K562 (cell line): Measurements from ENCODE around the gene CDT1. TPM values are rescaled to one million over a fixed set of nuclear protein-coding genes. Genes with fewer than 3 reads are reported as not detected.

Experiments
- ATF3 ChIP-seq, 2 experiments: fragments of 450-650 bp in 1 of 2; sonication (generic) in 1 of 2; formaldehyde crosslinking in 1 of 2; IDR thresholded peaks in 1 of 2; conservative IDR thresholded peaks in 1 of 2; 2 replicates each; pipeline versions ENCODE4 v1.6.1 to v1.8.1; 2016 to 2023; ENCODE audit warnings: mild to moderate bottlenecking in 2 of 2, moderate library complexity in 2 of 2, inconsistent platforms in 1 of 2, missing genetic modification reagents in 1 of 2
- C11orf30 ChIP-seq: fragments of 450-650 bp; IDR thresholded peaks from 2 replicates; pipeline ENCODE4 v1.6.1; 2016; ENCODE audit warnings: low read depth, mild to moderate bottlenecking
- CHD1 ChIP-seq: fragments of 200-600 bp; sonication (generic); IDR thresholded peaks from one replicate; pipeline ENCODE4 v1.6.1; 2012; ENCODE audit warnings: mild to moderate bottlenecking, moderate library complexity, low read length, inconsistent platforms
- CHD7 ChIP-seq: fragments of 200-600 bp; sonication (generic); IDR thresholded peaks from one replicate; pipeline ENCODE4 v1.6.1; 2012; ENCODE audit warnings: mild to moderate bottlenecking, low read depth, low read length, inconsistent platforms
- E2F1 ChIP-seq: sonication (generic); formaldehyde crosslinking; IDR thresholded peaks from 2 replicates; pipeline ENCODE4 v1.8.1; 2023; ENCODE audit warnings: mild to moderate bottlenecking, missing genetic modification reagents, moderate library complexity
- ESRRA ChIP-seq: fragments of 450-650 bp; IDR thresholded peaks from 2 replicates; pipeline ENCODE4 v1.6.1; 2014; ENCODE audit warnings: low read depth, mild to moderate bottlenecking, moderate library complexity, borderline replicate concordance
- FOXO4 ChIP-seq: fragments of 450-650 bp; formaldehyde crosslinking; IDR thresholded peaks from 2 replicates; pipeline ENCODE4 v1.4.0; 2020; ENCODE audit warnings: mild to moderate bottlenecking, moderate library complexity
- SMAD3 ChIP-seq: fragments of 450-650 bp; formaldehyde crosslinking; conservative IDR thresholded peaks from 2 replicates; pipeline ENCODE4 v1.4.0; 2020; ENCODE audit warnings: mild to moderate bottlenecking
- ZNF444 ChIP-seq: fragments of 250-450 bp; sonication (Bioruptor Pico); IDR thresholded peaks from 2 replicates; pipeline ENCODE4 v1.4.0; 2020; ENCODE audit warnings: mild to moderate bottlenecking, moderate library complexity
- ZNF511 ChIP-seq: sonication (generic); formaldehyde crosslinking; IDR thresholded peaks from 2 replicates; pipeline ENCODE4 v1.8.0; 2022; ENCODE audit warnings: mild to moderate bottlenecking, missing genetic modification reagents
- polyA plus RNA-seq, 8 experiments: library from polyadenylated mRNA; depleted of rRNA in 4 of 8; stranded (reverse) in 5 of 8; unstranded in 3 of 8; fragments of >200 nt; fragmentation: Nextera tagmentation in 2 of 8; fragmentation: Illumina TruSeq in 1 of 8; extraction: Ambion mirVana in 2 of 8; extraction: Trizol in 1 of 8; gene quantifications; 2 replicates each; pipeline versions ENCODE4 v1.2.1 to v1.2.3, GENCODE V29; 2011 to 2014; ENCODE audit warnings: inconsistent platforms in 1 of 8, missing spikeins in 1 of 8
- total RNA-seq, 7 experiments: library from RNA; depleted of rRNA in 6 of 7; stranded (reverse); fragments of >200 nt in 6 of 7; fragmentation: Illumina TruSeq in 2 of 7; extraction: Trizol in 2 of 7; gene quantifications; 2 replicates each; pipeline versions ENCODE4 v1.2.1 to v1.2.3, GENCODE V29; 2011 to 2021; ENCODE audit warnings: low replicate concordance in 1 of 7

The CDT1 gene
- total and polyA plus RNA-seq, 9 of the 15 experiments (the other 6 are each of a cell fraction or from before 2014, with no cell fraction given): 0.92 to 178 (median 14.2) TPM

- peak; percentile 91 for TF ChIP-seq CHD1
- no peak for TF ChIP-seq FOXO4 (CRISPR knock-in tag)
- no peak for TF ChIP-seq C11orf30
- TF ChIP-seq ATF3 (IDR thresholded peaks at IDR 0.05): peak; percentile 85
- TF ChIP-seq ATF3 (CRISPR knock-in tag; conservative IDR thresholded peaks at IDR 0.05): no peak
- no peak for TF ChIP-seq ZNF511 (CRISPR knock-in tag)
- TF ChIP-seq ZNF444 (CRISPR knock-in tag): no peak
- TF ChIP-seq SMAD3 (CRISPR knock-in tag): no peak
- TF ChIP-seq CHD7: no peak
- peak; percentile 82 for TF ChIP-seq ESRRA
- peak; percentile 46; the same call in 1 of the 2 replicates for TF ChIP-seq E2F1 (CRISPR knock-in tag)
Observed at GRCh38 chr16:88770461-88771293, 32.9 kb upstream of the CDT1 start (continued).
